ENCODE data around the gene UTP11.
A peak's percentile ranks its signal among the peaks of the same experiment; 100 is the strongest.
"Not testable (repeated sequence)": the region's sequence is repeated elsewhere in the genome, so short reads cannot be mapped to it uniquely, and the experiment has no call there.

The UTP11 gene

DNA sequence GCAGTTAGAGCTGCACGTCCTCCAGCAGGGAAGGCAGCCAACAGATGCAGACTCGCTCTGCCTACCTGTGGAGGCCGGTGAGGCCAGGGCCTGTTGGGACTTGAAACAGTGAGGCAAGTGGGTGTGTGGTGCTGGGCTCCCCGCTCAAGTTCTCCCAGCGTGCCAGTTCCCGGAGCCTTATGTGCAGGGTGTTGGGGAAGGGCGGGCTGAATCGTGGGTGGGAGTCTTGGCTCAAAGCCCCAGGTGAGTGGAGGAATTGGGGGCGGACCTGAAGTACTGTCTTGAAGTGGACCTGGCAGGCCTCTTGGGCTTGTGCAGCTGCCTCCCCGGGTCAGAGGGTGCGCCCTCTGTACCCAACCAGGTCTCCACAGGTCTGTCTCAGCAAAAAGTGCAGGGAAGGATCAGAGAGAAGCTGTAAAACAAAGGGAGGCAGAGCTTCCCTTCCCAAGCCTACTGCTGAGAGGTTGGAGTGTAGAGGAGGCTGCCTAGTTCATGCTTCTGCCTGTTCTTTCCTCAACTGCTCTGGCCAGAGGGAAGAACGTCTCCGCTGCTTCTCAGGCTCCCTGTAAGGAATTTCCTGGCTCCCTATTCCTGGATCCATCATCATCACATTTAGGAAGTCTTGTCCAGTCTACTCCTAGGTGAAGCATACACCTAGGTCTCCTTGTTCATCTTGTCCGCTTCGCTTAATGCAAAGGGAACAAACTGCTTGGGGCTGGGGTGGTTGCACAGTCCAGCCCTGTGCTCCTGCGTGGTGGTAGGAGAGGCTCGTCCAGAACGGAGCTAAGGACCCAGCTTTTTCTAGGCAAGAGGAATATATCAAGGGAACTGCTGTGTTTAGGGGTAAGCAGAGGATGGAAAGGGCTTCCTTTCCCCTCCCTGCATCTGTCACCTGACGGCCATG is 14.9 kb downstream of the UTP11 start:
- no peak for DNase-seq (ENCODE audit: low spot score)

DNA sequence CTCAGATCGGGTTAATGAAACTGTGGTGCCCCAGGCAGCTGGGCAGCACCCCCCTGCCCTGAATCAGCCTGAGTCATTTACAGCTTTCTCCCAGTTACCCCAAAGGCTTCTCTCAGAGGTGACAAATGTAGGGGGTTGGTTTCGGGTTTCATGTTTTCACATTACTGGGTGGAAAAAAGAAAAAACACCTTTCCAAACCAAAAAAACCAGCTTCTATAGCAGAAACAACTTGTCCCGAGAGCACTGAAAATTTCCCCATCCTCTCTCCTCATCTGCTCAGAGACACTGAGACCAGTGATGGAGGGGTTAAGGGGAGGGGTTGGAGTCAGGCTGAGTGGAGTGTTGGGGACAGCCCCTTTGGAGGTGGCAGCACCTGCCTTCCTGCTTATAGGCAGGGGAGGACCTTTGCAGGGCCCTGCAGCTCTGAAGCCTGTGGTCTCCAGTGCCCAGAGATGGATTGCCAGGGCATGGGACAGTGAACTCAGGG is 15.6 kb downstream of the UTP11 start:
- no peak for DNase-seq (ENCODE audit: low spot score)

GRCh38 chr1:38028671-38029070 is 16.1 kb downstream of the UTP11 start:
- DNase-seq (ENCODE audit: low spot score) = no peak

DNA sequence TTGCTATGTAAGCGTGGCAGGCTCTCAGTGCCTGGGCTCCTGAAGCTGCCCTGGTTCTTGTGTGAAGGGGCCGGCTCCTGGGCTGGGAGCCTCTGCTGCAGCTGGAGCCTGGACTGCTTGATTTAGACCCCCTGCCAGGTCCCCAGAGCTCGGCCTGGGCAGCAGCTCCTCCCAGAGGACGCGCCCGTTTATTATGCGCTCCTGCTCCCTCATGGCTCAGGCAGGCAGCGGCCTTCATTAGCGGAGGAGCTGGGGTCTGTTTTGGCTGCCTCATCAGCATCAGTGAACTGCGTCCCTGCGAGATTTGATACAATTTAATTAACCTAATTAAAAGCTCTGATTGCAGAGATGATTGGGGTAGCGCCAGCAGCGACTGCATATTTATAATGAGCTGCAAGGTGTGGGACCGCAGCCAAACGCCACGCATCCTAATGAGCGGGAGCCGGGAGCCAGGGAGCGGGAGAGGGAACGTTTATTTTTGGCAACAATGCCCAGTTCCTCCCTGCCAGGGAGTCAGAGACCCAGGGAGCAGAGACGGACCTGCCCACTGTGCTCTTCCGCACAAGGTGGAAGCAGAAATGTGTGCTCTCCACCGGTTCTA is 16.6 kb downstream of the UTP11 start:
- no peak for DNase-seq (ENCODE audit: low spot score)

- DNase-seq (ENCODE audit: low spot score) = no peak
Measured at GRCh38 chr1:38029685-38030511, 17.4 kb downstream of the UTP11 start.

GRCh38 chr1:38030596-38031512 is 18.3 kb downstream of the UTP11 start:
- no peak for DNase-seq (ENCODE audit: low spot score)

GRCh38 chr1:38031513-38031866 is 19.0 kb downstream of the UTP11 start:
- no peak for DNase-seq (ENCODE audit: low spot score)

DNA sequence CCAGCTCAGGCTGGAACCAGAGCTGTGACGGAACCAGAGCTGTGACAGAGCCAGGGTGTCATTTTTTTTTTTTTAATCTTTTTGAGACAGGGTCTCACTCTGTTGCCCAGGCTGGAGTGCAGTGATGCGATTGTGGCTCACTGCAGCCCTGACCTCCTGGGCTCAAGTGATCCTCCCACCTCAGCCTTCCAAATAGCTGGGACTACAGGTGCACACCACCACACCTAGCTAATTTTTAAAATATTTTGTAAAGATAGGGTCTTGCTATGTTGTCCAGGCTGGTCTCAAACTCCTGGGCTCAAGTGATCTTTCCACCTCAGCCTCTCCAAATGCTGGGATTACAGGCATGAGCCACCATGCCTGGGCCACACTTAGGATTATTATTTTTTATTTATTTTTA is 20.5 kb downstream of the UTP11 start:
- not testable (repeated sequence) for DNase-seq (ENCODE audit: low spot score)

DNA sequence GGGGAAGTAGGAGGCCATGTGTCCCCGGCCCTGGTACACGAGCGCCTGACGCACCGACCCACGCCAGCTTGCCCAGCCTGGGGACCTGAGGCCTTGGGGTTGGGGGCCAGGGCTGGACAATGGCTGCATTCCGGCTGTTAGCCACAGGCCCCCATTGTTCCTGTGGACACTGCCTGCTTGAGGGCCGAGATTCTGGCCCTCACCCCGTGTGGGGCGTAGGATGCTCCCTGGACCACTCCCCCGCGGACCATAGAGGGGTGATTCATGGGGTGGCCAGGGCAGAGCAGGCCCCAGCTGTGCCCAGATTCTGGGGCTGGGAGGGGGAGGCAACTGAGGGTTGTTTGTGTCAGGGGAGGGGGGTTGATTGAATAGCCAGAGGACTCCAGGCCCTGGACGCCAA is 22.3 kb downstream of the UTP11 start:
- no peak for DNase-seq (ENCODE audit: low spot score)

GRCh38 chr1:38037221-38037939 is 24.8 kb downstream of the UTP11 start:
- DNase-seq (ENCODE audit: low spot score) = peak; percentile 42

DNA sequence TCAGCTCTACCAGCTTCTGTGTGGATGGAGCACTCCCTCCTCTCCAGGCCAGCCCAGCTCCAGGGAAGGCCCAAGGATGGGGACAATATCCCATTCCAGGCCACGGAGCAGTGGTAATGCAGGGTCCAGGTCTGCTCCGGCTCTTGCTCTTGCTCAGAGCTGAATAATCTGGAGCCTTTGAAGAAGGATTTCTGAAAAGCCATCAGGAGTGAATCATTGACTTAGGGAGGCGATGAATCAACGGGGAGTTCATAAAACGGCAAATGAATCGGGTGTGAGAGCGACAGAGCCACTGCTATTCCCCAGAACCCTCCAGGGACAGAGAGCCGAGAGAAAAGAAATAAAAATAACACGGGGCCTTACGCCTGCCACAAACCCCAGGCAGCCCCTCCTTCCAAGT is 26.3 kb downstream of the UTP11 start:
- DNase-seq (ENCODE audit: low spot score) = no peak

DNA sequence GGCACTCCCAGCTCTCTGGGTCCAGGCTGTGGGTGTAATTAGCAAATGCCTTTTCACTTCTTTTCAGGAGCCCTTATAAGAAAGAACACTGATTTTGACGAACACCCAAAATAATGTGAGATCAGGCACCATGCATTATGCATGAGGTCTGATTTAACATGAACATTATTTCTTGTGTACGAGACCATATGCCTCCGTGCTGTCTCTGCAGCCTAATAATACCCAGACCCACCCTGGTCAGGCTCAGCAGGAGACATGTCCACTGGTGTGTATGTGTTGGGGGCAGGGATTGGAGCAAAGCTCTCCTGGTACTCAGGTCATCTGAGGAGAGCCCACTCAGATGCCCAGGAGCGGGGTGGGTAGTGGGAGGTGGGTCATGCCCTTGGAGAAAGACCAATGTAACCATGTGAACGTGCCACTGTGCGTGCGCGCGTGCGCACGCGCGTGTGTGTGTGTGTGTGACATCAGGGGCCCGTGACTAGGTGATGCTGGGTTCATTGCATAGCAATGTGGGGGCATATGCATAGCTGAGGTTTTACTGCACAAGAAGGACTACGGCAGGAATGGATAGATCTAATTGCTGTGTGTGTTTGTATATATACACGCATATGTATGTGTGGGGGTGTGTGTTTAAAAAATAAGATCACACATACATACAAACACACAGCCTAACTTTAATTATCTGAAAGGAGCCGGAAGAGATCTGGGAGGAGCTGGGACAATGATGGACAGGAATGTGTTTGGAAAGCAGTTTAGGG is 27.0 kb downstream of the UTP11 start:
- DNase-seq (ENCODE audit: low spot score) = no peak

GRCh38 chr1:38041936-38042834 is 29.7 kb downstream of the UTP11 start:
- DNase-seq (ENCODE audit: low spot score) = no peak

GRCh38 chr1:38043036-38043747 is 30.7 kb downstream of the UTP11 start:
- DNase-seq (ENCODE audit: low spot score) = no peak

DNA sequence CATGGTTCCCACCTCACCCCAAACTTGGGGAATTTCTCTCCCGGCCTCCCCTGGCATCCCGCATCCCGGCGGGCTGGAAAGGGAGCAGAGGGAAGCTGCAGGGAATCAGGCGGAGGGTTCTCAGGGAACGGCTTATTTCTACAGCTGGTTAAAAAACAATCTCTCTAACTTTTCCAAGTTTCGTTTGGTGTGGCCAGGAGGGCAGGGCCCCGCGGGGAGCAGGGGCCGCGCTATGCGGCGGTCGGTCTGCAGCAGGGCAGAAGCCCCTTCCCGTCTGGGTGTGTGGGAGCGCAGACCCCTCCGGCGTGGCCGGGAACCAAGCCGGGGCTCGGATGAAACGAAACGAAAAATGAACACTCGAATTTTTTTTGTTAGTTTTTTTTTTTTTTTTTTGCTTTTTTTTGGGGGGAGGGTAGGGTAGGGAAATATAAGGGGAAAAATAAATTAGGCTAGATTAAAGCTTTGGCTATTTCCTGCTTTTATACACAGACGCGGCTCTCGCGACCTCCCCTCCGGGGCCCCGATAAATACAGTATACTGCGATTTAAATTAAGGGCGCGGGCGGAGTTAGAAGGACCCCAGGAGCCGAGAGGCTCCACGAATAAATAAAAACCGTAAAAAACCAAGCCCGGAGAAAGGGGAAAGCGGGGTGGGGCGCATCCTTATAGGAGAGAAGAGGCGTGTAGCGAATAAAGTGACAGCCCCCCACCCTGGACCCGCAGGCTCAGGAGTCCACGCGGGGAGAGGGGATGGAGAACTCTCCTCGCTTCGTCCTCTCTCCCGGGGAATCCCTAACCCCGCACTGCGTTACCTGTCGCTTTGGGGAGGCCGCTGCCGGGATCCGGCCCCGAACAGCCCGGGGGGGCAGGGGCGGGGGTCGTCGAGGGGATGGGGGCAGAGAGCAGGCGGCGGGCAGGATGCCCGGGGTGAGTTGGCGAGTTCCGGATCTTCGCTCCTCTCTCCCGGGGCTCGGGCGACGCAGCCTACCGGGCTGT is 32.0 kb downstream of the UTP11 start:
- no peak for DNase-seq (ENCODE audit: low spot score)

GRCh38 chr1:38045401-38046332 is 33.1 kb downstream of the UTP11 start:
- no peak for DNase-seq (ENCODE audit: low spot score)
